HG03159 (cell line): Measurements from ENCODE around the gene H2AZ2.
"Not testable (repeated sequence)": the region's sequence is repeated elsewhere in the genome, so short reads cannot be mapped to it uniquely, and the experiment has no call there.

Source experiments
- ATAC-seq: cut with Tn5 transposase; IDR thresholded peaks from one replicate; pipeline ENCODE4 v1.9.1; 2021; ENCODE audit warnings: mild to moderate bottlenecking, moderate library complexity; ENCODE audit not compliant: unreplicated experiment

H2AZ2 gene

GRCh38 chr7:44871918-44872317 lies 24.0 kb upstream of the H2AZ2 start:
- not testable (repeated sequence) for ATAC-seq

GRCh38 chr7:44870780-44871179 lies 22.9 kb upstream of the H2AZ2 start:
- not testable (repeated sequence) for ATAC-seq

- not testable (repeated sequence) for ATAC-seq
These were observed 22.4 kb upstream of the H2AZ2 start for GRCh38 chr7:44870336-44870735.

- no peak for ATAC-seq
These were observed 19.4 kb upstream of the H2AZ2 start for GRCh38 chr7:44867073-44867995.

GRCh38 chr7:44861949-44862348 lies 14.1 kb upstream of the H2AZ2 start:
- not testable (repeated sequence) for ATAC-seq

GRCh38 chr7:44858161-44858560 lies 10.3 kb upstream of the H2AZ2 start:
- no peak for ATAC-seq

GRCh38 chr7:44854644-44855364 lies 6.9 kb upstream of the H2AZ2 start:
- no peak for ATAC-seq

- ATAC-seq = no peak
These were observed 5.5 kb upstream of the H2AZ2 start for GRCh38 chr7:44853391-44853790.

- ATAC-seq = no peak
These were observed 4.7 kb upstream of the H2AZ2 start for GRCh38 chr7:44852590-44852989.

GRCh38 chr7:44849885-44850544 lies 2.1 kb upstream of the H2AZ2 start:
- ATAC-seq = no peak

GRCh38 chr7:44849259-44849884 lies 1.5 kb upstream of the H2AZ2 start:
- no peak for ATAC-seq

GRCh38 chr7:44847509-44847919 lies 373 bp downstream of the H2AZ2 start:
- peak; percentile 61 for ATAC-seq

GRCh38 chr7:44846816-44847508 lies 925 bp downstream of the H2AZ2 start:
- no peak for ATAC-seq

- ATAC-seq = not testable (repeated sequence)
These were observed 1.5 kb downstream of the H2AZ2 start for GRCh38 chr7:44846390-44846789.

GRCh38 chr7:44845451-44845850 lies 2.4 kb downstream of the H2AZ2 start:
- ATAC-seq = no peak

- not testable (repeated sequence) for ATAC-seq
These were observed 4.4 kb downstream of the H2AZ2 start for GRCh38 chr7:44843440-44843839.

- not testable (repeated sequence) for ATAC-seq
These were observed 5.2 kb downstream of the H2AZ2 start for GRCh38 chr7:44842675-44843074.

GRCh38 chr7:44838751-44839150 lies 9.1 kb downstream of the H2AZ2 start:
- ATAC-seq = no peak

GRCh38 chr7:44827567-44827966 lies 20.3 kb downstream of the H2AZ2 start:
- no peak for ATAC-seq

- no peak for ATAC-seq
These were observed 22.9 kb downstream of the H2AZ2 start for GRCh38 chr7:44824894-44825526.
